DMS 273 treated with DMSO at 0.1 percent for 48 hours (cell line): Measurements from ENCODE around the gene ITGAL.
"Not testable (repeated sequence)": the region's sequence is repeated elsewhere in the genome, so short reads cannot be mapped to it uniquely, and the experiment has no call there.

Experiments
- DNase-seq: peaks from one replicate; lab custom pipeline; 2025; lab: John Stamatoyannopoulos, UW

The ITGAL gene

DNA sequence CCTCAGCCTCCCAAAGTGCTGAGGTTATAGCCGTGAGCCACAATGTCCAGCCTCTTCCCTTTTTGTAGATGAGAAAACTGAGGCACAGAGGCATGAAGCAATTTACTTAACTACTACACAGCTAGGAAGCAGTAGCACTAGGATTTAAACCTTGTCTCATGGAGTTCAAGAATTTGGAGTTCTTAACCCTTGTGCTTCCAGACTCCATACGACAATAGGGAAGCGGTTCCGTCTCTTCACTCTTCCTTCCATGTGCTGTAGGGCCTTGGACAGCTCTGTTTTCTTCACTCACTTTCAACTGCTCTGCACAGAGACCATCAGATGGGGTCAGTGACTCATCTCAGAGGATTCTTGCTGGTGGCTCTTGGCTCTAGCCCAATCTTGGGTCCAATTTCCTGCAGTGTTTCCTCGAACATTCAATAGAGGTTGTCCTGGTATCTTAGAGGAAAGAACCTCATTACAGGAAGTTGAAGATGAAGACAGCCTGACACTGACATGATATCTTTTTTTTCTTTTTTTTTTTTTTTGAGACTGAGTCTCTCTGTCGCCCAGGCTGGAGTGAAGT is 19.3 kb downstream of the ITGAL start:
- no peak for DNase-seq

DNA sequence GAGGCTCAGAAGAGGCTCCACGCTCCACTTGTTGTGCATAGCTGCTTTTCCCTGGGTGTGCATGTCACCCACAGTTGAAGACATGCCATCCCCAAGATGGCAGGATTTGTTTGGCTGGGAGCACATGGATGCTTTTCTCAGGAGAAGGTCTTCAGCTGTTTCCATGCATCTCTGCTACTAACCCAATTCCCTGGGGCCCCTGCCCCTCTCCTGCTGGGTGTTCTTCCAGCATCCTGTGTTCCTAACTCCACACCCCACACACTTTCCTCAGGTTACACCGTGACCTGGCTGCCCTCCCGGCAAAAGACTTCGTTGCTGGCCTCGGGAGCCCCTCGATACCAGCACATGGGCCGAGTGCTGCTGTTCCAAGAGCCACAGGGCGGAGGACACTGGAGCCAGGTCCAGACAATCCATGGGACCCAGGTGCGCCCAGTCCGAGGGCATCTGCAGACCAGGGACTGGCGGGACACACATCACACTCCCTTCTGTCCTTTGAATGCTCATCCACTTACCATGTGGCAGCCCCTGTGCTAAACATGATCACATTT is 21.5 kb downstream of the ITGAL start:
- DNase-seq: no peak

- DNase-seq: no peak
These were observed 22.2 kb downstream of the ITGAL start for GRCh38 chr16:30494709-30495108.

GRCh38 chr16:30499284-30499683 is 26.7 kb downstream of the ITGAL start:
- no peak for DNase-seq

DNA sequence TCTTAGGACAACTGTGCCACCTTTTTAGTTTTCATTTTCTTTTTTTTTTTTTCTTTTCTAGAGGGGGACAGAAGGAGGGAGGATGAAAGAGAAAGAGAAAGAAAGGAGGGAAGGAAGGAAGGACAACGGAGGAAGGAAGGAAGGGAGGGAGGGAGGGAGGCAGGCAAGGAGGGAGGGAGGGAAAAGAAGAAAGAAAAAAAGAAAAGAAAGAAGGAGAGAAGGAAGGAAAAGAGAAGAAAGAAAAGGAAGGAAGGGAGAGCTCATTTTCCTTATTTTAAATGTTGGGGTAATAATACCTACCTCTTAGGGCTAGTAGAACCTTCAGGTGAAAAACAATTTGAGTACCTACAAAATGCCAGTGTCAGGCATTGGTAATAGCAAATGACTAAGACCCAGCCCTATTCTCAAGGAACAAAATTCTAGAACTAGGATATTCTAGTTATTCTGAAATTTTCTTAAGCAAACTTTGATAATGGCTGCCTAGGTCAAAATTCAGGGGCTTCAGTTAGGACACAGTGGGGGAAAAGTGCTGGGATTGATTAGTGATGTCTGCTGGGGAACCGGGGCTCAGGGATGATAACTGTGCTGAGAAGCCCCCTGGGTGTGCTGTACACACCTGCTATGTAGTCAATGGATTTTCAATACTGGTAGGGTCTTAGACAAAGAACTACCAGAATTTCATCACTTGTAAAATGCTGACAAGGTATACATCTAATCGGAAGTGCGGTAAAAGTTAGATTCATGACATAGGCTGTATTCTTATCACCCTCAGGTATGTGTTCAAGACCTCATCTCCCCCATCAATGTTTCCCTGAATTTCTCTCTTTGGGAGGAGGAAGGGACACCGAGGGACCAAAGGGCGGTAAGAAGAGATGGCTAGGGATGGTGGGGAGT is 31.1 kb downstream of the ITGAL start:
- DNase-seq: no peak

DNA sequence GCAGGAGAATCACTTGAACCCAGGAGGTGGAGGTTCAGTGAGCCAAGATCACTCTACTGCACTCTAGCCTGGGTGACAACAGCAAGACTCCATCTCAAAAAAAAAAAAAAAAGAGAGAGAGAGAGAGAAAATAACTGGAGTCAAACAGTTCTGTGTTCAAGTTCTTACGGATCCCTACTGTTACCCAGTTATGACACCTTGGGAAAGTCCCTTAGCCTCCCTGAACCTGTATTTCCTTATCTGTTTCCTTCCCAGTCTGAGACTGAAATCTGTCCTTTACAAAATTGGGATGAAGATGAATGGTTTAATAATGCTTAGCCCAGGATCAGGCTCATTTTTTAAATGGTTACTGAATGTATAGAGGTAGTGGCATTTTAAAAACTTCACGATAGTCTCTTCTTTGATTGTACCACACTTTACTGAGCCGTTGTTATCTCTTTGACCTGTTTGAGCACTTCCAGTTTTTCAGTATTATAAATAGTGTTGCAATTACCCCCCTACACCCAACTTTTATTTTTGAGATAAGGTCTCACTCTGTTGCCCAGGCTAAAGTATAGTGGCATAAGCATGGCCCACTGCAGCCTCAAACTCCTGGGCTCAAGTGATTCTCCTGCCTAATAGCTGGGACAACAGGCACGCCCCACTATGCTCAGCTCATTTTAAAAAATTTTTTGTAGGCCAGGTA is 36.7 kb downstream of the ITGAL start:
- no peak for DNase-seq

GRCh38 chr16:30510376-30510938 is 37.9 kb downstream of the ITGAL start:
- no peak for DNase-seq

GRCh38 chr16:30511509-30511908 is 39.0 kb downstream of the ITGAL start:
- no peak for DNase-seq

DNA sequence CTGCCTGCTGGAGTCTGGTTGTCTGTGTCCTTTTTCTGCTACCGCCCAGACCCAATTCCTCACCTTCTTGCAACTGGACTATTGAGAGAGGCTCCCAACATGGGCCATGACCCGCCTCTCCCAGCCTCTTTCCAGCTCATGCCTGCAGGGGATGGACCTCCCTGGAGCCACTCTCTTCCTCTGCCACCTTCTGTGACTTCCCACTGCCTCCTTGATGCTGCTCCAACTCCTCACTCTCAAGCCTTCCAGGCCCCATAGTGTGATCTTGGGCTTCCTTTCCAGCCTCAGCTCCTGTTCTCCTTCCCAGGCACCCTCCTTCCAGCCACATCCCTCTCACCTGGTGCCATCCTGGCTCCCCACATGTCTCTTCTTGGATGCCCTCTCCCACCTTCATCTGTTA is 42.7 kb downstream of the ITGAL start:
- no peak for DNase-seq

DNA sequence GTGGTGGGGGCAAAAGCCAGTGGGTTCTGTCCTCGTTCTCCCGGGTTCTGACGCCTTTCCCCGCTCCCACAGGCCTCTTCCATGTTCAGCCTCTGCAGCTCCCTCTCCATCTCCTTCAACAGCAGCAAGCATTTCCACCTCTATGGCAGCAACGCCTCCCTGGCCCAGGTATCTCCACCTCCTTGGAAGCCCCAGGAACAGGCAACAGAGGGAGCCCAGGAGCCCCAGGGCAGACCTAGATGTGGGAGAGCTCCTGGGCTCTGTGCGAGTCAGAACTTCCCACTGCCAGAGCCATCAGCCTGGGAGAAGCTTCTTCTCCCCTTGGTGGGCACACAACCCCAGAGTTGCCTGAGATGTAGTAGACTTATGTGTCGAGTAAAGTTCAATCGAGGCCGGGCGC is 46.0 kb downstream of the ITGAL start:
- DNase-seq: no peak

- no peak for DNase-seq
These were observed 46.8 kb downstream of the ITGAL start for GRCh38 chr16:30519120-30520049.

- DNase-seq: no peak
These were observed 48.9 kb downstream of the ITGAL start for GRCh38 chr16:30521476-30521872.

DNA sequence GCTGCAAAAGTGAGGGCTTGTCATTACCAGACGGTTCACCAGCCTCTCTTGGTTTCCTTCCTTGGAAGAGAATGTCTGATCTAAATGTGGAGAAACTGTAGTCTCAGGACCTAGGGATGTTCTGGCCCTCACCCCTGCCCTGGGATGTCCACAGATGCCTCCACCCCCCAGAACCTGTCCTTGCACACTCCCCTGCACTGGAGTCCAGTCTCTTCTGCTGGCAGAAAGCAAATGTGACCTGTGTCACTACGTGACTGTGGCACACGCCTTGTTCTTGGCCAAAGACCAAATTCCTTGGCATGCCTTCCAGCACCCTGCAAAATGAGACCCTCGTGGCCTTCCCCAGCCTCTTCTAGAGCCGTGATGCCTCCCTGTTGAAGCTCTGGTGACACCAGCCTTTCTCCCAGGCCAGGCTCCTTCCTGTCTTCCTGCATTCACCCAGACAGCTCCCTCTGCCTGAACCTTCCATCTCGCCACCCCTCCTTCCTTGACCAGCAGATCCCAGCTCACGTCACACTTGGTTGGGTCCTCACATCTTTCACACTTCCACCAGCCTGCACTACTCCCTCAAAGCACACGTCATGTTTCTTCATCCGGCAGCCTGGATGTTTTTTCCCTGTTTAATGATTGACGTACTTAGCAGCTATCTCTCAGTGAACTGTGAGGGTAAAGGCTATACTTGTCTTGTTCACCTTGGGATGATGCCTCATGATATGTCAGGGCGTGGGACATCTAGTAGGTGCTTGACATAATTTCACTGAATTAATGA is 49.5 kb downstream of the ITGAL start:
- no peak for DNase-seq

DNA sequence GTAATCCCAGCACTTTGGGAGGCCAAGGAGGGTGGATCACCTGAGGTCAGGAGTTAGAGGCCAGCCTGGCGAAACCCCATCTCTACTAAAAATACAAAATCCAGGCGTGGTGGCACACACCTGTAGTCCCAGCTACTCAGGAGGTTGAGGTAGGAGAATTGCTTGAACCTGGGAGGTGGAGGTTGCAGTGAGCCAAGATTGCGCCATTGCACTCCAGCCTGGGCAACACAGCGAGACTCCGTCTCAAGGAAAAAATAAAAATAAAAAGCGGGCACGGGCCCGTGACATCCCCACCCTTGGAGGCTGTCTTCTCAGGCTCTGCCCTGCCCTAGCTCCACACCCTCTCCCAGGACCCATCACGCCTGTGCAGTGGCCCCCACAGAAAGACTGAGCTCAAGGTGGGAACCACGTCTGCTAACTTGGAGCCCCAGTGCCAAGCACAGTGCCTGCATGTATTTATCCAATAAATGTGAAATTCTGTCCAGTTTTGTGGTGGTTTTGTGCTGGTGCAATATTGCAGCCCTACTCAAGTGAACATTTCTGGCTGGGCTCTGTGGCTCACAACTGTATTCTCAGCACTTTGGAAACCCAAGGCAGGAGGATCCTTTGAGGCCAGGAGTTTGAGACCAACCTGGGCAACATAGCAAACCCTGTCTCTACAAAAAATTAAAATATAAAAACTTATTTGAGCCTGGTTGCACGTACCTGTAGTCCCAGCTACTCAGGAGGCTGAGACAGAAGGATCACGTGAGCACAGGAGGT is 50.3 kb downstream of the ITGAL start:
- not testable (repeated sequence) for DNase-seq

DNA sequence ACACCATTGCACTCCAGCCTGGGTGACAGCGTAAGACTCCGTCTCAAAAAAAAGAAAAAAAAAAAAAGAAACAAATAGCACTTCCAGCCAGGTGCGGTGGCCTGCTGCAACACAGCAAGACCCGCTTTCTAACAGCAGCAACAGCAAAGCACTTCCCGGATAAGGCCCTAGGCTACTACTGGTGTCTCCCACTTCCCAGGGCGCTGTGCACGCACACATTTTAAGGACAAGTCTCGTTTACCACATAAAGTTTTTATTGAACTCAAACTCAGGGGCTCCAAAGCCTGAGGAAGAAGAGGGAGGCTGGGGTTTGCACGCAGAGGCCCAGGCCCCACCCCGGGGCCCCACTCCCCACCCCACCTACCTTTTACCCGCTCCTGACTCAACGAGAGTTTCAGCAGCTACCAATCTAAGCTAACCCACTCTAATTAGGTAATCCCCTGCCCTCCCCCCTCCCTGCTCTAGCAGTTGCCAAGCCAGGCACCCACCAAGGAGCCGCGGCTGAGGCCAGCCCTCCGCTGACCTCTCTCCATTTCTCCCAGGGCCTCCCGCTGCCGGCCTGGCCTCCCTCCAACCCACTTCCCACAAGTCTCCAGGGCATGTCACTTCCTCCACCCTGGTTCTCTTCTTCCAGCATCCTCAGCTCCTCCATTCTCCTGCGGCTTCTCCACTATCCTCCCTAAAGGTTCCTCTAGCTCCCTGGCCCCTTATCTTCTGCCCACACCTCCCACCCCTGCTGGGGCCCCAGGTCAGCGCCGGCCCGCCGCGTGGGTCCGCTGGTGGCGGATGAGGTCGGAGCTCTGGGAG is 51.4 kb downstream of the ITGAL start:
- no peak for DNase-seq

- DNase-seq: no peak
These were observed 52.3 kb downstream of the ITGAL start for GRCh38 chr16:30524575-30525568.

DNA sequence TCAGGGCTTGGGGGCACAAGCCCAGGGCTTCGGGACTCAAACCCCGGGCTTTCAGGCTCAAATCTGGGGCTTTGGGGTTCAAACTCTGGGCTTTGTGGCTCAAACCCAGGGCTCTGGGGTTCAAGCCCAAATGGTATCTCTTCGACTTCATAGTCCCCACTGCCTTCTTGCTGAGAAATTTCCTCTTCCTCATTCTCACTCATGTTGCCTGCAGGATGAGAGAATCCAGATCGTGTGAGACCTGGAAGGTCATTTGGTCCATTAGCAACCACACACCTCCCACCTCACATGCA is 53.2 kb downstream of the ITGAL start:
- DNase-seq: no peak
